K562 (cell line): ENCODE data around the gene USP12. TPM values are rescaled to one million over a fixed set of nuclear protein-coding genes. Genes with fewer than 3 reads are reported as not detected.

ENCODE experiments used
- ATF7 ChIP-seq: fragments of 450-650 bp; IDR thresholded peaks from 2 replicates; pipeline ENCODE4 v1.7.1; 2014; ENCODE audit warnings: mild to moderate bottlenecking, moderate library complexity
- ELF1 ChIP-seq: fragments of 200-800 bp; sonication (Bioruptor generic); IDR thresholded peaks from 2 replicates; pipeline ENCODE4 v1.6.1; 2016; ENCODE audit warnings: missing genetic modification characterization, missing compliant biosample characterization
- ELF4 ChIP-seq: fragments of 450-650 bp; formaldehyde crosslinking; IDR thresholded peaks from 2 replicates; pipeline ENCODE4 v1.4.0; 2022; ENCODE audit warnings: missing genetic modification characterization
- ETV6 ChIP-seq, 3 experiments: fragments of 150-350 bp in 1 of 3; sonication (generic) in 1 of 3; formaldehyde crosslinking in 1 of 3; IDR thresholded peaks; 2 replicates each; pipeline versions ENCODE4 v1.6.1 to v1.8.0; 2014 to 2022; ENCODE audit warnings: borderline replicate concordance in 2 of 3, low read depth in 2 of 3, antibody characterized with exemption in 1 of 3, low read length in 1 of 3, mild to moderate bottlenecking in 1 of 3, missing genetic modification reagents in 1 of 3
- HNRNPH1 ChIP-seq: fragments of 200-400 bp; formaldehyde crosslinking; optimal IDR thresholded peaks from 2 replicates; pipeline ENCODE3; 2017; ENCODE audit warnings: low read depth, mild to moderate bottlenecking, low read length, moderate library complexity
- KDM4B ChIP-seq, 2 experiments: fragments of 450-650 bp in 1 of 2; sonication (generic) in 1 of 2; IDR thresholded peaks; 2 replicates each; pipeline ENCODE4 v1.6.1; 2016 to 2017; ENCODE audit warnings: borderline replicate concordance in 2 of 2, antibody characterized with exemption in 1 of 2, low read depth in 1 of 2, mild to moderate bottlenecking in 1 of 2
- PTTG1 ChIP-seq: fragments of 450-650 bp; IDR thresholded peaks from 2 replicates; pipeline ENCODE4 v1.6.1; 2016; ENCODE audit warnings: low read depth, mild to moderate bottlenecking, missing genetic modification characterization, missing compliant biosample characterization
- RBBP5 ChIP-seq: fragments of 200-600 bp; sonication (generic); IDR thresholded peaks from 2 replicates; pipeline ENCODE4 v1.6.1; 2012; ENCODE audit warnings: borderline replicate concordance, mild to moderate bottlenecking, low read length, control low read depth, inconsistent platforms; ENCODE audit not compliant: insufficient read depth, poor library complexity, severe bottlenecking
- RNF2 ChIP-seq: sonication (generic); IDR thresholded peaks from 2 replicates; pipeline ENCODE4 v1.6.1; 2016
- SMAD4 ChIP-seq: fragments of 250-450 bp; sonication (Bioruptor Pico); conservative IDR thresholded peaks from 2 replicates; pipeline ENCODE4 v1.8.0; 2021; ENCODE audit warnings: inconsistent platforms, mild to moderate bottlenecking, moderate library complexity
- SOX6 ChIP-seq: fragments of 450-650 bp; IDR thresholded peaks from 2 replicates; pipeline ENCODE4 v1.6.1; 2014; ENCODE audit warnings: mild to moderate bottlenecking
- TAF1 ChIP-seq: IDR thresholded peaks from 2 replicates; pipeline ENCODE4 v1.6.1; 2011; ENCODE audit warnings: mild to moderate bottlenecking, low read length, moderate library complexity; ENCODE audit not compliant: insufficient read depth, control insufficient read depth, severe bottlenecking; ENCODE audit errors: extremely low read depth
- TAF7 ChIP-seq: fragments of 450-650 bp; IDR thresholded peaks from 2 replicates; pipeline ENCODE4 v1.6.1; 2016; ENCODE audit warnings: missing genetic modification characterization, missing compliant biosample characterization
- TAL1 ChIP-seq: fragments of 450-650 bp; IDR thresholded peaks from 2 replicates; pipeline ENCODE4 v1.6.1; 2016; ENCODE audit warnings: mild to moderate bottlenecking
- TEAD2 ChIP-seq: fragments of 450-650 bp; IDR thresholded peaks from 2 replicates; pipeline ENCODE4 v1.6.1; 2016; ENCODE audit warnings: missing genetic modification characterization, control low read depth, missing compliant biosample characterization
- WHSC1 ChIP-seq: IDR thresholded peaks from one replicate; pipeline ENCODE4 v1.6.1; 2012; ENCODE audit warnings: low read length, control low read depth, inconsistent platforms
- ZNF12 ChIP-seq: sonication (generic); formaldehyde crosslinking; IDR thresholded peaks from 2 replicates; pipeline ENCODE4 v1.4.0; 2020; ENCODE audit warnings: mild to moderate bottlenecking, missing genetic modification reagents
- ZNF830 ChIP-seq: fragments of 250-450 bp; sonication (Bioruptor Pico); IDR thresholded peaks from 2 replicates; pipeline ENCODE4 v1.5.0; 2021; ENCODE audit warnings: mild to moderate bottlenecking
- ZSCAN32 ChIP-seq: fragments of 450-650 bp; formaldehyde crosslinking; IDR thresholded peaks from 2 replicates; pipeline ENCODE4 v1.4.0; 2020; ENCODE audit warnings: mild to moderate bottlenecking, moderate library complexity
- polyA plus RNA-seq, 8 experiments: library from polyadenylated mRNA; depleted of rRNA in 4 of 8; stranded (reverse) in 5 of 8; unstranded in 3 of 8; fragments of >200 nt; fragmentation: Nextera tagmentation in 2 of 8; fragmentation: Illumina TruSeq in 1 of 8; extraction: Ambion mirVana in 2 of 8; extraction: Trizol in 1 of 8; gene quantifications; 2 replicates each; pipeline versions ENCODE4 v1.2.1 to v1.2.3, GENCODE V29; 2011 to 2014; ENCODE audit warnings: inconsistent platforms in 1 of 8, missing spikeins in 1 of 8
- total RNA-seq, 7 experiments: library from RNA; depleted of rRNA in 6 of 7; stranded (reverse); fragments of >200 nt in 6 of 7; fragmentation: Illumina TruSeq in 2 of 7; extraction: Trizol in 2 of 7; gene quantifications; 2 replicates each; pipeline versions ENCODE4 v1.2.1 to v1.2.3, GENCODE V29; 2011 to 2021; ENCODE audit warnings: low replicate concordance in 1 of 7
- TF ChIP-seq, protein P1 (sequence below): fragments of 250-450 bp; sonication (Bioruptor Pico); IDR thresholded peaks from 2 replicates; pipeline ENCODE4 v1.4.0; 2020
- TF ChIP-seq, protein P2 (sequence below): fragments of 450-650 bp; formaldehyde crosslinking; IDR thresholded peaks from 2 replicates; pipeline ENCODE4 v1.4.0; 2020; ENCODE audit warnings: mild to moderate bottlenecking, moderate library complexity
- TF ChIP-seq, protein P3 (sequence below): sonication (generic); formaldehyde crosslinking; IDR thresholded peaks from 2 replicates; pipeline ENCODE4 v1.9.0; 2022; ENCODE audit warnings: mild to moderate bottlenecking, missing genetic modification reagents

Gene USP12
- total and polyA plus RNA-seq, 9 of the 15 experiments (the other 6 are each of a cell fraction or from before 2014, with no cell fraction given): 1.8 to 20.5 (median 13.3) TPM

DNA sequence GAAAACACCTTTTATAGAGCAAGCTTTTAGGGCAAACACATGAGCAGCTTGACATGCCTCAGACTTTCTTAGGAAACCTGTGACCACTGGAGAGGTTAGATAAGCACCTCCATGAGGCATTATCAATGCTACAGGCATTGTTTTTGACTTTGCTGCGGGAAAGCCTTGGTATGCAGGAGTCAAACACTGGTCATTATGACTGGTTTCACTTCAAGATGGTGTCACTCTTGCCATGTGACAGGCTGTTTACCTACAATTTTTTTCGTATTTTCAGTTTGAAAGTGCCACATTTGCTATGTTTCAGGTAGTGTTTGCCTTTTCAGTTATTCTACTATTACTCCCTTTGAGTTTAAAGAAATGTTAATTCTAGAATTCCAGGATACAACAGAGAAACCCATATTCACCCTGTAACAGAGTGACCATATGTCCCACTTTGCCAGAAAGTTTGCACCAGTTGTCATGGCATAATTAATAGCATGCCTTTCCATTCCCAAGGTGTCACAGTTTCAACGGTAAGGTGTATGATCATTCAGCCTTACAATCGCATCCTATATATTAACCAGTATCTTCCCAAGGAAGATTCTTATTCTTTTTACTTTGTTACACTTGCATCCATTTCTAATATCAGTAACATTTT lies 33.0 kb downstream of the USP12 start (continued):
- TF ChIP-seq, protein P1, sequence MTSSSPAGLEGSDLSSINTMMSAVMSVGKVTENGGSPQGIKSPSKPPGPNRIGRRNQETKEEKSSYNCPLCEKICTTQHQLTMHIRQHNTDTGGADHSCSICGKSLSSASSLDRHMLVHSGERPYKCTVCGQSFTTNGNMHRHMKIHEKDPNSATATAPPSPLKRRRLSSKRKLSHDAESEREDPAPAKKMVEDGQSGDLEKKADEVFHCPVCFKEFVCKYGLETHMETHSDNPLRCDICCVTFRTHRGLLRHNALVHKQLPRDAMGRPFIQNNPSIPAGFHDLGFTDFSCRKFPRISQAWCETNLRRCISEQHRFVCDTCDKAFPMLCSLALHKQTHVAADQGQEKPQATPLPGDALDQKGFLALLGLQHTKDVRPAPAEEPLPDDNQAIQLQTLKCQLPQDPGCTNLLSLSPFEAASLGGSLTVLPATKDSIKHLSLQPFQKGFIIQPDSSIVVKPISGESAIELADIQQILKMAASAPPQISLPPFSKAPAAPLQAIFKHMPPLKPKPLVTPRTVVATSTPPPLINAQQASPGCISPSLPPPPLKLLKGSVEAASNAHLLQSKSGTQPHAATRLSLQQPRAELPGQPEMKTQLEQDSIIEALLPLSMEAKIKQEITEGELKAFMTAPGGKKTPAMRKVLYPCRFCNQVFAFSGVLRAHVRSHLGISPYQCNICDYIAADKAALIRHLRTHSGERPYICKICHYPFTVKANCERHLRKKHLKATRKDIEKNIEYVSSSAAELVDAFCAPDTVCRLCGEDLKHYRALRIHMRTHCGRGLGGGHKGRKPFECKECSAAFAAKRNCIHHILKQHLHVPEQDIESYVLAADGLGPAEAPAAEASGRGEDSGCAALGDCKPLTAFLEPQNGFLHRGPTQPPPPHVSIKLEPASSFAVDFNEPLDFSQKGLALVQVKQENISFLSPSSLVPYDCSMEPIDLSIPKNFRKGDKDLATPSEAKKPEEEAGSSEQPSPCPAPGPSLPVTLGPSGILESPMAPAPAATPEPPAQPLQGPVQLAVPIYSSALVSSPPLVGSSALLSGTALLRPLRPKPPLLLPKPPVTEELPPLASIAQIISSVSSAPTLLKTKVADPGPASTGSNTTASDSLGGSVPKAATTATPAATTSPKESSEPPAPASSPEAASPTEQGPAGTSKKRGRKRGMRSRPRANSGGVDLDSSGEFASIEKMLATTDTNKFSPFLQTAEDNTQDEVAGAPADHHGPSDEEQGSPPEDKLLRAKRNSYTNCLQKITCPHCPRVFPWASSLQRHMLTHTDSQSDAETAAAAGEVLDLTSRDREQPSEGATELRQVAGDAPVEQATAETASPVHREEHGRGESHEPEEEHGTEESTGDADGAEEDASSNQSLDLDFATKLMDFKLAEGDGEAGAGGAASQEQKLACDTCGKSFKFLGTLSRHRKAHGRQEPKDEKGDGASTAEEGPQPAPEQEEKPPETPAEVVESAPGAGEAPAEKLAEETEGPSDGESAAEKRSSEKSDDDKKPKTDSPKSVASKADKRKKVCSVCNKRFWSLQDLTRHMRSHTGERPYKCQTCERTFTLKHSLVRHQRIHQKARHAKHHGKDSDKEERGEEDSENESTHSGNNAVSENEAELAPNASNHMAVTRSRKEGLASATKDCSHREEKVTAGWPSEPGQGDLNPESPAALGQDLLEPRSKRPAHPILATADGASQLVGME (CRISPR knock-in tag): peak; percentile 93
- TF ChIP-seq HNRNPH1 (no peak), ELF1 (tag) (no peak), TEAD2 (tag) (peak; percentile 98), ZSCAN32 (CRISPR knock-in tag) (peak; percentile 70; the same call in 1 of the 2 replicates), PTTG1 (peak; percentile 98), SMAD4 (CRISPR knock-in tag) (peak; percentile 99), ELF4 (peak; percentile 99), TAF7 (tag) (peak; percentile 89), ATF7 (no peak), KDM4B (IDR thresholded peaks at IDR 0.05; ENCODE audit: borderline replicate concordance in 2 of 2, low read depth in 1 of 2) (no peak), TAF1 (no peak), ZNF12 (CRISPR knock-in tag) (no peak), ZNF830 (no peak), TAL1 (peak; percentile 86), RBBP5 (no peak), WHSC1 (no peak), RNF2 (no peak), SOX6 (peak; percentile 91), ETV6 (IDR thresholded peaks at IDR 0.05; ENCODE audit: borderline replicate concordance in 1 of 2, low read depth in 2 of 2, low read length in 1 of 2) (no peak), ETV6 (CRISPR knock-in tag; IDR thresholded peaks at IDR 0.05; ENCODE audit: borderline replicate concordance) (no peak)
- TF ChIP-seq, protein P2, sequence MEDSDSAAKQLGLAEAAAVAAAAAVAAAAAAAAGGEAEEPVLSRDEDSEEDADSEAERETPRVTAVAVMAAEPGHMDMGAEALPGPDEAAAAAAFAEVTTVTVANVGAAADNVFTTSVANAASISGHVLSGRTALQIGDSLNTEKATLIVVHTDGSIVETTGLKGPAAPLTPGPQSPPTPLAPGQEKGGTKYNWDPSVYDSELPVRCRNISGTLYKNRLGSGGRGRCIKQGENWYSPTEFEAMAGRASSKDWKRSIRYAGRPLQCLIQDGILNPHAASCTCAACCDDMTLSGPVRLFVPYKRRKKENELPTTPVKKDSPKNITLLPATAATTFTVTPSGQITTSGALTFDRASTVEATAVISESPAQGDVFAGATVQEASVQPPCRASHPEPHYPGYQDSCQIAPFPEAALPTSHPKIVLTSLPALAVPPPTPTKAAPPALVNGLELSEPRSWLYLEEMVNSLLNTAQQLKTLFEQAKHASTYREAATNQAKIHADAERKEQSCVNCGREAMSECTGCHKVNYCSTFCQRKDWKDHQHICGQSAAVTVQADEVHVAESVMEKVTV (CRISPR knock-in tag): peak; percentile 63
- TF ChIP-seq, protein P3, sequence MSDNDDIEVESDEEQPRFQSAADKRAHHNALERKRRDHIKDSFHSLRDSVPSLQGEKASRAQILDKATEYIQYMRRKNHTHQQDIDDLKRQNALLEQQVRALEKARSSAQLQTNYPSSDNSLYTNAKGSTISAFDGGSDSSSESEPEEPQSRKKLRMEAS (CRISPR knock-in tag): peak; percentile 40; the same call in 1 of the 2 replicates
